ENCODE data around the gene METTL26.

Gene METTL26

DNA sequence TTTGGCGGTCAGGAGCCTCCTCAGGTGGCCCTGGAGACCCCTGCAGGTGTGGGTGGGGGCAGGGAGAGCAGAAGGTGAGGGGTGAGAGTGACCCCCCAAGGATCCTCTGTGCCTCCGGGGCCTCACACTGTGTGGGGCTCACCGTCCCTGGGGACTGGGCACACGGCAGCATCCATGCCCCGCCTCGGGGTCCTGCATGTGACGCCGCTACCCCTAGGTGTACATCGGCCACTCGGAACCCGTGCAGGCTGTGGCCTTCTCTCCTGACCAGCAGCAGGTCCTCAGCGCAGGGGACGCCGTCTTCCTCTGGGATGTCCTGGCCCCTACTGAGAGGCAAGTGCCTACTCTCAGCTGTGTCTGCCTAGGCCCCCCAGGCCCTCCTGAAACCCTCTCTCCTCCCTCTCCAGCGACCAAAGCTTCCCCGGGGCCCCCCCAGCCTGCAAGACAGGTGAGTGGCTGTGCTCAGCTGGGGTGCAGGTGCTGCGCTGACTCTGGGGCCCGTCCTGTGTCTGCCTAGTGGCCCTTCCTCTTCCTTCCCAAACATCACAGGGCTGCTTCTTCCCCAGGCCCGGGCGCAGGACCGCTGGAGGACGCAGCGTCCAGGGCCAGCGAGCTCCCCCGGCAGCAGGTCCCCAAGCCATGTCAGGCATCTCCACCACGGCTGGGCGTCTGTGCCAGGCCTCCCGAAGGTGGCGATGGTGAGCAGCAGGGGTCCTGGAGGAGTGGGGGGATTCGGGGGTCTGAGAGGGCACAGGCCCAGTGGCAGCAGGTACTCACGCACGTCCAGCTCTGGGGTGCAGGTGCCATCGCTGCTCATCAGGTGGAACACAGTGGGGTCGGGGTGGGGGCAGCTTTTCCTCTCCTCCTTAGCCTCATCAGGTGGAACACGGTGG is 22.8 kb upstream of the METTL26 start:
- DNase-seq (ENCODE audit: low spot score), result no peak

DNA sequence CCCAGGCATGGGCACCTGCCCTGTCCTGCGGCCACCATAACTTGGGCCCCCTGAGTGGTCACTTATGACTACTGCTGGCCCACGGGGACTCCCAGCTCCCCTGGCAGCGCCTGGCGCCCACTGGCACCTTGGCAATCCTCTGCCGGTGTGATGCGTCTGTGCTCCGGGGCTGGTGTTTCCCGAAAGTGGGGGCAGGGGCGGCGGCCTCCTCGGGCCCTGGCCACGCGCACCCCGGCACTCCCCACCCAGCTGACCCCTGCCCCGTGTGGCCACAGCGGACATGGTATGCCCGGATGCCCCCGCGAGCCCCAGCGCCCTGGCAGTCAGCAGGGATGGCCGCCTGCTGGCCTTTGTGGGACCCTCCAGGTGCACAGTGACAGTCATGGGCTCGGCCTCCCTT is 21.4 kb upstream of the METTL26 start:
- DNase-seq (ENCODE audit: low spot score), result no peak

GRCh38 chr16:654034-654433 is 17.9 kb upstream of the METTL26 start:
- no peak for DNase-seq (ENCODE audit: low spot score)

GRCh38 chr16:652454-653305 is 16.6 kb upstream of the METTL26 start:
- no peak for DNase-seq (ENCODE audit: low spot score)

GRCh38 chr16:651844-652243 is 15.7 kb upstream of the METTL26 start:
- no peak for DNase-seq (ENCODE audit: low spot score)

DNA sequence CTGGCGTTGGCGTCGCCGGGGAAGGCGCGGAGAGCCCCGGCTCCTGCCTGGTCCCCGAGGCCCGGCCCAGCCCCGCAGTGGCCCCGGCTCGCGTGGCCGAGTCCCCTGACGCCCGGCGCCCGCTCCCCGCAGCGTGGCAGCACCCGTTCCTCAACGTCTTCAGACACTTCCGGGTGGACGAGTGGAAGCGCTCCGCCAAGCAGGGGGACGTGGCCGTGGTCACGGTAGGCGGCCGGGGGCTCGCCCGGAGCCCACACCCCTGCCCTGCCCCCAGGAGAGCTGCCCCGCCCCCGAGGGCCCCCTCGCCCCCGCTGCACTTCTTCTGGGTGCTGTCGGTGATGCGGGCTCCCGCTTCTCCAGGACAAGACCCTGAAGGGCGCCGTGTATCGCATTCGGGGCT is 13.5 kb upstream of the METTL26 start:
- peak; percentile 12 for DNase-seq (ENCODE audit: low spot score)

DNA sequence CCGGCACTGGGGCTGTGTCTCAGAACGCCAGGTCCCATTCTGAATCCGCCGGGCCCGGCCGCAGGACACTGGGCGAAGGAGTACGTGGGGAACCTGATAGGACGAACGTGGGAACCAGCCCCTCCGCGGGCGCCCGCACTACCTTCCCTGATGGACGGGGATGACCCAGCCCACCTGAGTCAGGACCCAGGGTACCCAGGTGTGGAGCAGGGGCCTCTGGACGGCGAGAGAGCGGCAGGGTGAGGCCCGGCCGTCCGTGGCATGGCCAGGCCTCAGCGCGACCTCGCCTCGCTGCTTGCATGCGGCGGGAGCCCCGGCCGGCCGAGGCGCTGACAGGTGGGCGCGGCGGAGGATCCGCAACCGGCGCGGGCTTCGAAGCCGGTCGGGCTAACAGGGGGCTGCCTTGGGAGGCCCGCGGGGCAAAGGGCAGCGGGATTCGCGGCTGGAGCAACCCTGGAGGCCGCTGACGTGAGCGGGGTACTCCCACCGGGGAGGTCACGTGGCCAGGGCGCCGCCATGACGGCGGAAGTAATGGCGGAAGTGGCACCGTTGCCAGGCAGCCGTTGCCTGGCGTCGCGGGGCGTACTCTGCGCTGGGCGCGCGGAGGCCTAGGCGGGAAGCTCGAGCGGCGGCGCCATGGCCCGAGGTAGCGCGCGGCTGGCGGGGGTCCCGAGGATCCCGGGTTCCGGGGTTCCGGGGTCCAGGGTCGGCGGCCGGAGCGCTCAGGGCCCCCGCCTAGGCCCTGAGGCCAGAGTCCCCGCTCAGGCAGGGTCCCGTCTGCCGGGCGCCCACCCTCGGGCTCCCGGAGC is 12.9 kb upstream of the METTL26 start, which contains the start of gene WDR90:
TSS of gene WDR90 (plus strand) at position 585 of the 809 bp plus-strand sequence. CDS start at position 637, 52 bp downstream.
- peak; percentile 94 for DNase-seq (ENCODE audit: low spot score)

- peak; percentile 48 for DNase-seq (ENCODE audit: low spot score)
These were observed 12.1 kb upstream of the METTL26 start for GRCh38 chr16:648071-648780.

DNA sequence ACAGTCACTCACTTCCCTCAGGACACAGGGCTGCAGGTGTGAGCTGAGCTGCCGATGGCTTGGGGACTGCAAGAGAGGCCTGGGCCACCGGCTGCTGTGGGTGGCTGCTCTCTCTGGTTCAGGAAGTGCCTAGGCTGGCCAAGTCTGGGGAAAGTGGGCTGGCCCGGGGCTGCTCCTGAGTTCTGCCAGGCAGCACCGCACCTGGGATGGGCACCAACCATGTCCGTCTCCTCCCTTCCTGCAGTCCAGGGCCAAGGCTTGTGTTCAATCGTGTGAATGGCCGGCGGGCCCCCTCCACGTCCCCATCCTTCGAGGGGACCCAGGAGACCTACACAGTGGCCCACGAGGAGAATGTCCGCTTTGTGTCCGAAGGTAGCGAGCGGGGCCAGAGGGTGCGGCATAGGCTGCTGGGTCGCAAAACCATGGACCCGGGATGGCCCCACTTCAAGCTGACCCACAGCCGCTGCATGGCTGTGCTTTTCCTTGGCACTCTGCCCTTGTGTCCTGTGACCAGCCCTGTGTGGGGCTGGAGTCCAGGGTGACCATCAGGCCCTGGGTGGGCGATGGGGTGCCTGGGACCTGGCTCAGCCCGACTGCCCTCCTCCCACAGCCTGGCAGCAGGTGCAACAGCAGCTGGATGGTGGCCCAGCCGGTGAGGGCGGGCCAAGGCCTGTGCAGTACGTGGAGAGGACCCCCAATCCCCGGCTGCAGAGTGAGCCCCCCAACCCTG is 11.2 kb upstream of the METTL26 start:
- no peak for DNase-seq (ENCODE audit: low spot score)

- DNase-seq (ENCODE audit: low spot score), result no peak
These were observed 10.6 kb upstream of the METTL26 start for GRCh38 chr16:646679-647172.

DNA sequence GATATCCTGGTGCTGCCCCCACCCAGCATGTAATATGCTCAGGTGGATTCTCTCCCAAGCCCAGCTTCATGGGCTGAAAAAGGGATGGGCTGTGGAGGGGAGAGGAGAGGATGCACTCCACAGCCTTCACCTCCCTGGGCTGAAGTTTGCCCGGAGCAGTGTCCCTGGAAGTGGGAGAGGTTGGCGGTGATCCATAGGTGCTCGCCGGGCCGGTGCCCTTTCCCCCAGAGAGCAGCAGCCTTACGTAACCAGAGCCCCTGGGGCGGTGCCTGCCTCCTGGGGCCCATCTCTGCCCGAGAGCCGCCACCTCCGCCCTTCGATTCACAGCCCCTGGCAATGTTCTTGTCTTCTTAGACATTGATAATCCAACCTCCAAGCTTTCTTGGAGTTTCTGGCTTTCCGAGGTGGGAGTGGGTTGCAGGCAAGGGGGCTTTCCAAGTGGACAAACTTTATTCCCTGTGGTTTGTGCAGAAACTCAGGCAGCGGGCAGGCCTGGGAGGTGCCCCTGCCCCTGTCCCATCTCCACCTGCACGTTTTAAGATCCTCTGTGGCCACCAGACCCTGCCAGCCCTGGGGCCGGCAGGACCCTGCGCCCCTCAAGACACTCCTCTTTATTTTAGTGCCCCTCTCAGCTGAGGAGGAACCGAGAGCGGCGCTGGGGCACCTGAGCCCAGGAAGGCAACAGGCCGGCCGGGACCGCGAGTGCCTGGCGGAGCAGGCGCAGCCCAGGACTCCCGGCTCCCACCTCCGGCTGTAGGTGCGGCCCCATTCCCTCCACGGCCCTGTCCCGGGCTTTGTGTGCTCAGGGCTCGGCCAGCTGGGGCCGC is 10.0 kb upstream of the METTL26 start:
- DNase-seq (ENCODE audit: low spot score), result no peak

DNA sequence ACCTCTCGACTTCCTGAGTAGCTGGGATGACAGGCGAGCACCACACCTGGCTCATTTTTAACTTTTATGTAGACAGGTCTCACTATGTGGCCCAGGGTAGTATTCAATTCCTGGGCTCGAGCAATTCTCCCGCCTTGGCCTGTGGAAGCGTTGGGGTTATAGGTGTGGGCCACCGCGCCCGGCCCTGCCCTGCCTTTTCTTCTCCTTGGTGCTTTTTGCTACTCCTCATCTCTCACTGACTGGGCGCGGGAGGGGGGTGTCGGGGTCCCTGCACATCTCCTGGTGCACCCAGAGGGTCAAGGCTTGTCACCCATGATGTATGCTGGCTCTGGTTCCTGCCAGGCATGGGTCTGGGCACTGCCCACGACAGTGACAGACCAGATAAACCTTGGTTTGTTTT is 8.5 kb upstream of the METTL26 start:
- DNase-seq (ENCODE audit: low spot score), result no peak

DNA sequence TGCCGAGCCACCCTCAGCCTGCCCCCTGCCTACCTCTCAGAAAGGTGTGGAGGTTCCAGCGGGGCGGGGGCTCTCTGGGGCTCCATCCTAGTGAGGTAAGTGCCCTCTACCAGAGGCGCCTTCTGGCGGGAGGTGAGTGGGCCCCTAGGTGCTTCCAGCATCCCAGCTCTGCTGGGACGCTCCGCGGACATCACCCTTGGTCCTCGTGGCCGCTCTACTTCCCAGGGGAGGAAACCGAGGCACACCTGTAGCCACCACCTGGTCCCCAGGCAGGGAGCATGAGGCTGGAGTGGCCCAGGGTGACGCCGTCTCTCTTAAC is 6.9 kb upstream of the METTL26 start:
- DNase-seq (ENCODE audit: low spot score), result no peak

DNA sequence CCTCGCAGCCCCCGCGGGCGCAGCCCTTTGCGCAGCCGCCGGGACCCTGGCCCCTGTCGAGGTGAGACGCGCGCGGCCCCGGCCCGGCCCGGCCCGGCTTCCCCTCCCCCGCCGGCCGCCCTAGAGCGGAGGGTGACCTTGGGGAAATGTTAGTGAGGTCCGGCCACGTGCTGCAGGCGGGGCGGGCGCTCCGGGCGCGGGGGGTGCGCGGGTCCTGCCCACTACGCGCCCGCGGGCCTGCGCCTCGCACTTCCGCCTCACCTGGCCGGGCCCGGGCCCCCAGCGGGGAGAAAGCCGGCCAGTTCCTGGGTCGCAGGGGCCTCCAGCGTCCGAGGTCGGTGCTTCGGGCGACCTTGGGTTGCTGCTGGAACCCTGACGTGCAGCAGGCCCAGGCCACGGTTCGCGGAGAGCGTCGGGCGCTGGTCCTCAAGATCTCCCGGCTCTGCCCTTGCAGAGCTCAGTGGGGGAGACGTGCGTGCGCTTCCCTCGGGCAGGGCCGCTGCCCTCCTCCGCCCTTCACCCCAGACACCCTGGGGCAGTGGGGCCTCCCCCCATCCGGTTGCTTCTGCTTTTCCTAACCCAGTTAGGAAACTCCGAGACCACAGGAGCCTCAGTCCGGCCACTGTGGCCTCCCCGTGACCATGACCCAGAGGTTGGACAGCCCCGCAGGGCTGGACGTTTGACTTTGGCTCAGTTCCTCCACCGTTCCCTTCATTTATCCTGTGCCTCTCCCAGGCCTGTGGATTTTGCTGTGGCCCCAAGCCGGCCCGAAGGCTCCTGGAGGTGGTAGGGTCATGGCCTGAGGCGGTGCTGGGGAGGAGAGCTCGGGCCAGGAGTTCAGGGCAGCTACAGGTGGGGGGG is 6.3 kb upstream of the METTL26 start:
- DNase-seq (ENCODE audit: low spot score), result no peak

- DNase-seq (ENCODE audit: low spot score), result peak; percentile 65
These were observed 5.5 kb upstream of the METTL26 start, which contains the start of gene MCRIP2 for GRCh38 chr16:641326-642188. MCRIP2 (plus strand) TSS chr16:641828; CDS start chr16:641992, 164 bp downstream.

DNA sequence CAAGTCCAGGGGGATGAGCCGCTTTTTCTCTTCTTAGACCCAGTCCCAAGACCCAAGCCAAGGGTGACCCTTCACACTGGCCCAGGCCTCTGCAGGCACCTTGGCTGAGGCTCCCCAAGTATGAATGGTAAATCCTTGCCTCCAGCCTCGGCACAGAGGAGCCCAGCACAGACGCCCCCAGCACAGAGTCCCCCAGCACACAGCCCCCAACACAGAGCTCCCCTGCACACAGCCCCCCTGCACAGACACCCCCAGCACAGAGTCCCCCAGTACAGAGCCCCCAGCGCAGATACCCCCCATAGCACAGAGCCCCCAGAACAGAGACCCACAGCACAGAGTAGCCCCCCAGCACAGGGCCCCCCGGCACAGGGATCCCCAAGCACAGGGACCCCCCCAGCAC is 4.5 kb upstream of the METTL26 start:
- DNase-seq (ENCODE audit: low spot score), result no peak

- DNase-seq (ENCODE audit: low spot score), result no peak
These were observed 2.7 kb upstream of the METTL26 start for GRCh38 chr16:638836-639235.

GRCh38 chr16:638034-638543 is 2.0 kb upstream of the METTL26 start:
- no peak for DNase-seq (ENCODE audit: low spot score)

Measured in hematopoietic multipotent progenitor cell treated with erythropoietin and hydrocortisone succinate and interleukin-3 and kit ligand, for 15 days (in vitro differentiated cells).